Tongue (tissue), 2 donors: ENCODE results near the gene MEF2C. TPM values are rescaled to one million over a fixed set of nuclear protein-coding genes. Genes with fewer than 3 reads are reported as not detected.
"Not testable (repeated sequence)": the region's sequence is repeated elsewhere in the genome, so short reads cannot be mapped to it uniquely, and the experiment has no call there.

Experiments
- DNase-seq: peaks from one replicate; pipeline ENCODE4 v3.0.0-alpha.2; 2015
- total RNA-seq: library from RNA; depleted of rRNA; stranded (reverse); fragments of >200 nt; gene quantifications from one replicate; pipeline ENCODE4 v1.2.3, GENCODE V29; 2014

Gene MEF2C
- total RNA-seq, 1 donor from 2014 or later: 535 TPM

GRCh38 chr5:88861231-88861630 is 21.8 kb downstream of the MEF2C start:
- no peak for DNase-seq

GRCh38 chr5:88860501-88860900 is 22.5 kb downstream of the MEF2C start:
- no peak for DNase-seq

- DNase-seq: no peak
These were observed 24.6 kb downstream of the MEF2C start for GRCh38 chr5:88858392-88858791.

- DNase-seq: not testable (repeated sequence)
These were observed 26.6 kb downstream of the MEF2C start for GRCh38 chr5:88856381-88856780.

GRCh38 chr5:88854769-88855168 is 28.2 kb downstream of the MEF2C start:
- DNase-seq: no peak

- DNase-seq: no peak
These were observed 35.6 kb downstream of the MEF2C start for GRCh38 chr5:88847420-88847819.

GRCh38 chr5:88846434-88846833 is 36.5 kb downstream of the MEF2C start:
- no peak for DNase-seq

GRCh38 chr5:88845081-88845697 is 37.8 kb downstream of the MEF2C start:
- DNase-seq: no peak

- no peak for DNase-seq
These were observed 40.2 kb downstream of the MEF2C start for GRCh38 chr5:88842784-88843183.

- DNase-seq: no peak
These were observed 41.8 kb downstream of the MEF2C start for GRCh38 chr5:88841212-88841611.

- DNase-seq: no peak
These were observed 42.5 kb downstream of the MEF2C start for GRCh38 chr5:88840495-88840894.

GRCh38 chr5:88839238-88839637 is 43.7 kb downstream of the MEF2C start:
- DNase-seq: no peak

- DNase-seq: no peak
These were observed 44.5 kb downstream of the MEF2C start for GRCh38 chr5:88838500-88838899.

- DNase-seq: no peak
These were observed 45.2 kb downstream of the MEF2C start for GRCh38 chr5:88837817-88838216.

- no peak for DNase-seq
These were observed 45.8 kb downstream of the MEF2C start for GRCh38 chr5:88837222-88837621.

- no peak for DNase-seq
These were observed 46.7 kb downstream of the MEF2C start for GRCh38 chr5:88836195-88836838.

GRCh38 chr5:88834499-88834898 is 48.5 kb downstream of the MEF2C start:
- DNase-seq: no peak

- no peak for DNase-seq
These were observed 48.9 kb downstream of the MEF2C start for GRCh38 chr5:88834131-88834462.

- DNase-seq: peak; percentile 77
These were observed 49.4 kb downstream of the MEF2C start for GRCh38 chr5:88833371-88834130.

GRCh38 chr5:88831816-88832215 is 51.2 kb downstream of the MEF2C start:
- DNase-seq: no peak

- DNase-seq: no peak
These were observed 52.4 kb downstream of the MEF2C start for GRCh38 chr5:88830567-88830966.

GRCh38 chr5:88829775-88830174 is 53.2 kb downstream of the MEF2C start:
- no peak for DNase-seq

GRCh38 chr5:88829054-88829453 is 53.9 kb downstream of the MEF2C start:
- peak; percentile 19 for DNase-seq

GRCh38 chr5:88827997-88828396 is 55.0 kb downstream of the MEF2C start:
- no peak for DNase-seq
